HG02571 (cell line): Measurements from ENCODE around the gene PTPRR.
"Not testable (repeated sequence)": the region's sequence is repeated elsewhere in the genome, so short reads cannot be mapped to it uniquely, and the experiment has no call there.

Experiments used
- ATAC-seq: cut with Tn5 transposase; IDR thresholded peaks from one replicate; pipeline ENCODE4 v1.9.1; 2021; ENCODE audit warnings: mild to moderate bottlenecking, moderate library complexity; ENCODE audit not compliant: unreplicated experiment

PTPRR gene

DNA sequence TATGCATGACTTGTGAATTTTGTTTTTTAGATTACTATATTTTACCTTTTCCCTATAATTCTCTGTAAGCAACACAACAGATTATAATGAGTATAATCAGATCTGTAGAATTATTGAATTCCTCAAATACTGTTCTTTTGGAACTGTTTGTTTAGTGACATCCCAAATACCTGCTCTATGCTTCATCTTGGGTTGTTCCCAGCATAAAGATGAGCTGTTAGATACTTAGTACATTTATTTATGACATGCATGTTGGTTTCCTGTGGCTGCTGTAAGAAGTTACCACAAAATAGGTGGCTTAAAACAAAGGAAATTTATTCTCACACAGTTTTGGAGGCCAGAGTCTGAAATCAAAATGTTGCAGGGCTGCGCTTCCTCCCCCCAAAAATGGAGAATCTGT is 78.4 kb downstream of the PTPRR start:
- no peak for ATAC-seq

DNA sequence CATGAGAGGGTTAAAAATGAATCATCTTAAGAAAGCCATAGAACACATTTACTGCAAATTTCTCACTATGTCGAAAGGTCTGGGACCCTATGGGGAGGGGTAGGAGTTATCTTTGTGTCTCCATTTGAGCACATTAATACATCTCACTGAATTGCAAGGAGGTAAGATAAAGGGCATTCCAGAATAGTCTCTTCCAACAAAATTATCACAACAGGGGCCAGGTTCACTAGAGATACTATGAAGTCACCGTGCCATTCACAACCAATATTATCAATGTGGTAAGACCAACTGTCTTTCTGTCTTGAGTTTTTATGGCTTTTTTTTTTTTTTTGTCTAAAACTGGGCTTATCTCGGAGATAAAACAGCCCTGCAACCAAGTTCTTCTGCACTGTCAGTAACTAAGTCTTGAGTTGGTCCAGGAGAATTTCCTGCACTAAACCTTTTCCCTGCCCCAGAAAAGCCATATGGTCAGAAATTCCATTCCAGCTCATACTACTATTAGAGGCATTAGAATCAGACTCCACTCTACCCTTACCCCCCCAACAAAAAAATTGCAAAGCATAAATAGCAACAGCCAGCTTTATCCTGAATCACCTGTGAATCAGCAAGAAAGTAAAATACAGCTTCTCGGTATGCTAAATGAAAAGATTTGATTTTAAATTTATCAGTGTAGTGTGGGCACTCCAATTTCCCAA is 79.7 kb downstream of the PTPRR start:
- ATAC-seq: no peak

DNA sequence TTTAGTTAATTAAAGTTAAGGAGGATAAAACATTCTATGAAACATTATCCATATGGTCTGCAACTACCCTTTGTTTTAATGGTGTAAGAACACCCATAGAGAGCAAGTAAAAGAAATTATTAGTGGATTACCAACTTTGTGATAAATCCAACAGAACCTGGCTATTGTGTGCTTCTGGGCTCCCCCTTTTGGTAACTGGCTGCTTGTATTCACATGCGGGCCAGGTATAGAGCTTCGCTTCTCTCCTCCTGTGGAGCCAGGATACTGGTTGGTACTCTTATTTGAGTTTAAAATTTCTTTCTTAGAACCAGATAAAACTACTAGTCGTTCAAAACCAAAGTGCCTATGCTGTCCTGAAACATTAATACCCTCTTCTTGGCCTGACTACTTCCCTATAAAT is 81.0 kb downstream of the PTPRR start:
- no peak for ATAC-seq

DNA sequence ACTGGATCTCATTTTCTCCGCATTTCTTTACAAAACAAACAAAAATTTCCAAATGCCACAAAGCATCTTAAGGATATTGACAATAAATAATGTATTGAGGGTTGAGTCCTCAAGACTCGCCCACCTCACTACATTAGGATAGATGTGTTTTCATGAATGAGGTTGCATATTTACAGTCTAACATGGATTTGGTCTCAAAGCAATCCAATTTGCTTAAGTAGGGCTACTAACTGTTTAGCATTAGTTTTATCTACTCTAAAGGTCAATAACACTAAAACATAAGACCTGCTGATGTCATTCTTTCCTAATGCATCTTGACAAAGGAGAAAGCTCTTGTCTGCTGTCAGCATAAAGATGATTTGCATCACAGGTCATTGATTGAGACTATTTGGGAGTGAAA is 82.4 kb downstream of the PTPRR start:
- no peak for ATAC-seq

DNA sequence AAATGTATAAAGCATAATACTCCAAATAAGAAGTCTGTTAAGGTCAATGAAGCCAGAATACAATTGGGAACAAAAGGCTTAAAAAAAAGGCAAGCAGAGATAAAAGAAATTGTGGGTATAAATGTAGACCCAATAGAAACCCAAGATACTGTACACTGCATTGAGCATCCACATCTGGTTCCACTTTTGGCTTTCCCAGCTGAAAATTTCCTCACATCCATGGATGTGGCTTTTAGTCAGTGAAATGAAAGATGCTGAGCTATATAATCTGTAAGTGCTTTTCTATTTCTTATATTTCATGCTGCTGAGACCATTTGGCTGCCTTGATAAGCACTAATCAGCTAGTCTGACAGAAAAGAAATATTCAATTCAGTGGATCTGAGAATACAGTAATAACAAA is 83.5 kb downstream of the PTPRR start:
- no peak for ATAC-seq

DNA sequence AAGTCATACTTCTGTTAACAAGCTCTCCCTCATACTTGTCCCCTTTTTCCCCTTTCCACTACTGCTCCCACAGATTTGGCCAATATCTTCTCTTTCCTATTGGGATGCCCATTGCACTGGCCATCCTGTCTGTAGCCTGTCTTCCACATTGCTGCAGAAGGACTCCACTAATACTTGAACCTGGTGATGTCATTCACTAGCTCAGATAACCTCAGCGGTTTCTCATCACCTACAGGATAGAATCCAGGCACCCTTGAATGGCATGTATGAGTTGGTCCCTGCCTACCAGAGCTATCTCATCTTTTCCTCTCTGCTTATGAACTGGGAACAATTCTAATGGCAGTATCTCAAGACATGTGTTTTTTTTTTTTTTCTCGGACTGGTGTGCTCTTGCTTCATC is 84.6 kb downstream of the PTPRR start:
- no peak for ATAC-seq

DNA sequence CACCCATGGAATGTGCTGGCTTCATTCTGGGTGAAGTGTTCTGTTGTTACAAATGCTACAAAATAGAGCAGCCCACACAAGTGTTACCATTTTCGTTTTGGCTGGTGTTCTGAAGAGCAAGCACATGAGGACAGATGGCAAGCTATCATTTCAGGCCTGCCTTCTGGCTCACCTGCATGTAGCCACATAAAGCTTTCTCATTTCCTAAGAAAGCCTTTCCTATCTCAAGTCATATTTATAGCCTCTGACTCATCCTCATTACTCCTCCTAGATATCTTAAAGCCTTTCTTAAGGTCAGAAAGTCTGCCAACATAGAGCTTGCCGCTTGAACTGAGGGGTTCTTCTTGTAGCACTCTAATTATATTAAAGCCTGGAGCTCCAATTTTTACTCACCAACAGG is 89.0 kb downstream of the PTPRR start:
- ATAC-seq: no peak

DNA sequence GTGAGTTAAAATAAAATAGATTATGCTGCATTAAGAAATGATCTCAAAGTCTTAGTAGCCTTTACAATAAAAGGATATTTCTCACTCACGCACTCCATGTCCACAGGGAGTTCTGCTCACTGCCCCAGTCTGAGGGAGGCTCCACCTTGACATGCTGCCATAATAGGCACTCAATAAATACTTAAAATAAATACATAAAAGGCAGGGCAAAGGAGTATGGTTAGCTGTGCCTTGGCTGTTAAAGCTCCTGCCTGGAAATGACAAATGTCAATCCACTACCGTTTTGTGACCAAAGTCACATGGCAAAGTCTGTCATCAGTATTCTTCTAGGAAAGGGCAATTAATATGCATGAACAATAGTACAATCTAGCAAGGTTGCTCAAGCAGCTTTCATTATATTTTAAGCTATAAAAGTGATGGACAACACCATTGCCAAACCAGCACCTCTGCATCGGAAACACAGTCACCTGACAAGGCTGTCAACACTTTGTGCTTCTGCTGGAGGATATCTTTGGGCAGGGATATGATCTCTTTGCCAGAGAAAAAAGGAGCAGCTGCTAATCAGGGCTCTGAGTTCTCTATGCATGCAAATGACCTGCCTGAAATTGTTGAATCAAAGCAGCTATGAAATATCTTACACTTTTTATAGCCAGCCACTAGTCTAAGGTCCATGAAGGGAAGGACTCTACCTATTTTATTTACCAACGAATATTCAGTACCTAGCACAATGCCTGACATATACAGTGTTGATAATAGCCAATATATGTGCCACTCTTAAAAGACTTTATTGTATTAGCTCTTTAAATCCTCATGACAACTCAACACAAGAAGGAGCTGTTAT is 90.1 kb downstream of the PTPRR start:
- ATAC-seq: no peak

DNA sequence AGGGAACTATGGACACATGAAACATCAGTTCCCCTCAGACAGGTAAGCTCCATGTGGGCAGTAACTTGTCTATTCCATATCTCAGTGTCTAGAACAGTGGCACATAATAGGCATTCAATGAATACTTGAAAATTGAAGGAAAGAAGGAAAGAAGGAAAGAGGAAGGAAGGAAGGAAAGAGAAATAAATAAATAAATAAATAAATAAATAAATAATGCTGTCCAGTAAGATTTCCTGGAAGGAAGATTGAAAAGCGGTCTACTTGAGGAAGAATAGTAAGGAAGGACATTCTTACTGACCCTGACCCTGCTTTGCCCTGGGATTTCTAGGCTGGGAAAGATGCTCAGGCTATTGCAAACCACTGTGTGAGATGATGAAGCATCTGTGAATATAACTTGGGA is 91.5 kb downstream of the PTPRR start:
- ATAC-seq: no peak

DNA sequence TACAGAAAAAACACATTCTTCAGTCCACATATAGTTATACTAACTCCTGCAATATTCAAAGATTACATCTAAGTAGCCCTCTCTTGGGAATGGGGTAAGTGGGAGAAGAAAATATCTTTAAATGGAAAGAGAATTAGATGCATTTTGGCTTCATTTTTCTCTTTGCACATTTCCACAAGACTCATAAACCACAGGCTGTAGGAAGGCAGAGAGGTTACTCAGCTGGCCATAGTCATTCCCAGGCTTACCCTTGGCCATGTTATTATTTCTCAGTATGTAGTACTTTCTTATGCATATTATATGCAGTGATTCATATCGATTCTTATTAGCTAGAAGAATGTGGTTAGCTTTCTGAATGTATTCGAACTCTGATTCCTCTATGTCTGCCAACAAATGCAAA is 92.2 kb downstream of the PTPRR start:
- ATAC-seq: no peak

DNA sequence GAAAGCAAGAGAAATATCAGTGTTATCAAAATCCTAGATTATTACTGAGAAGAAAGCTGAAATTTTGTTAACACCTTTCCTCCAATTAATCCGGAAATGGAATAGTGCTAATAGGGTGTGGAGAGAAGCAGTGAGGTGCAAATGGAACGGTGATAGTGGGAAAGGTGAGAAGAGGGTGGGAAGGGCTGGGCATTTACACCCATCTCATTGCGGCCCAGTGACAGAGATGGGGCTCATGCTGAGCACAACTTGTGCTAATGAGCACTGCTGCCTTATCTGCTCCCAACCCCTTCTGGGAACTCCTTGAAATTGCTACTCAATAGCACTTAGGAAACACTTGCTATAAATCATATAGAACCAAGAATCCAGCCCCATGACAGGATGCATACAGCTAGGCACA is 94.4 kb downstream of the PTPRR start:
- ATAC-seq: no peak

DNA sequence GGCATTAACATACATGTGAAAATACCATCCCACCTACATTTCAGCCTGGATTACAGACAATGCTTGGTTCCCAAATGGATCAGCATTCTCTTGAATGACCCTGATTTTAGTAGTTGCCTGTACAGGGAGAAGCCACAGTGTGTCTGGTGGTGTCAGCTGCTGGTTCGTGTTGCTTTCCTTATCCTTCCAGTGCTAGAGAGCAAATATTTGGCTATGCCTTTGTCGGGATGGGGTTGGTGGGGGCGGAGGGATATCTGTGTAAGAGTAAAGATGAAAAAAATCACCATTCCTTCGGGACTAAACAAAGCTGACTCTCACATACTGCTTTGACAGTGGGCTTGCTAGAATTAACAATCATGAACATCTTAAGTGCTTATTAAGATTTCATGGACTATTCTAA is 96.0 kb downstream of the PTPRR start:
- no peak for ATAC-seq

DNA sequence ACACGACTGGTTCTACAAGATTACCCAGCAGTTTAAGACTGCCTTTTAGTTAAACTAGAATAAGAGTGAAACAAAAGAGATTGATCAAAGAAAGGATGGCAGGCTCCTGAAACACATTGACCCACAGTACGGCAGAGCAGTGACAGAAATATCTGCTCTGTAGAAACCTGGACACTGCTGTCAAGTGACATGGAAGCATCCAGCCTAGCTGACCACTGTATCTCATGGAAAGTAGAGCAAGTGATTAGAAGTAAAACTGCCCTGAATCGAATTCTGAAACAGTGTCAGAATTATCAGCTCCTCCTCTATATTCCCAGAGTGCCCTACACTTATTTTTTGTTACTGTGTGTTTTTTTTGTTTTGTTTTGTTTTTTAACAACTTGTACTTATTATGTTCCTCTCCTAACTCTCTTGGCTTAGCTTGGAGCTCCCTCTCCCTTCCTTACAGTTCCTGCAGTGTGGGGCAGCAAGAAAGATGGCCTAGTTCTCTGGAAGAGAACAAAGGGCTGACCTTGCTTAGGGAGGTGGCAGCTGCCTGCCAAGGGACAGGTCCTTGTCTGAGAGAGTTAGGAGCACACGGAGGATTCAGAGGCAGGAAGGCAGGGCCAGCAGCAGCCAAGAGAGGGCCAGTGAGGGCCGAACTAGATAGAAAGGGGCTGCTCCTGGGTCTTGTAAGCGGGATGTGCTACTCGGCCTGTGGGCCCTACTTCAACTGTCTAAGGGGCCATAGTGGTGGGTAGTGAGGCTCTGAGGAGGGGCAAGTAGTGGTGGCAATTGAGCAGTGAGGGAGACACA is 97.2 kb downstream of the PTPRR start:
- no peak for ATAC-seq

DNA sequence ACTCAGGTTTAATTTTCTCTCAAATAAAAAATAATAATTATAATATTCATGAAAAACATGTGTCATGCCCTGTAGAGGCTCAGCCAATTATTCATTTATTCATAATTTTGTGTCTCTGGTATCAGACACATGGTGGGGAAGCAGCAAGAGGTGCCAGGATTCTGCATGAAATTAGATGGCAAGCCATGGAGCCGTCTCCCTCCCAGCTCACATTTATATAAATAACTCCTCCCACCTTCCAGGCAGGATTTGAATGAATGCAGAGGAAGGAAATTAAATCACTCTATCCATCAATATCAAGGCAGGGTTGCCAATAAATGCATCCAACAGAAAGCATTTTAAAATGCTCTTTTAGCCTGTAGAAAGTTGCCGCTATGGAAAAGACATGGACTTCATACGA is 98.1 kb downstream of the PTPRR start:
- ATAC-seq: no peak

DNA sequence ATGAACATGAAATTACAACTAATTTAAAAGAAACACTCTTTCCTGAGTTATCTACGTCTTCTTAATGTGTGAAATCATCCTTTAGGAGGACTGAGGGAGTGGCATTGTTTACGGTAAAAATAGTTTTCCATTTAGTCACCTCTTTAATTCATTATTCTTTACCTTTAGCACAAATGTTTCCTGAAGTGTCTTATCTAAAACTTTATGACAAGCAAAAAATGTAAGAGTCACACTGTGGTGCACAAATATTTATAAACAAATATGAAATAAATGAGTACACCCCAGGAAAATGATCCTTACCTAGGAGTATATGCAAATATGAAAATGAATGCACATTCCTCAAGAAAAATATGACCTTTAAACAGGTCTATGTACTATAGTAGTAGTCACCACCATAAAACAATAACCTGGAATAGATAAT is 104.6 kb downstream of the PTPRR start:
- ATAC-seq: no peak

DNA sequence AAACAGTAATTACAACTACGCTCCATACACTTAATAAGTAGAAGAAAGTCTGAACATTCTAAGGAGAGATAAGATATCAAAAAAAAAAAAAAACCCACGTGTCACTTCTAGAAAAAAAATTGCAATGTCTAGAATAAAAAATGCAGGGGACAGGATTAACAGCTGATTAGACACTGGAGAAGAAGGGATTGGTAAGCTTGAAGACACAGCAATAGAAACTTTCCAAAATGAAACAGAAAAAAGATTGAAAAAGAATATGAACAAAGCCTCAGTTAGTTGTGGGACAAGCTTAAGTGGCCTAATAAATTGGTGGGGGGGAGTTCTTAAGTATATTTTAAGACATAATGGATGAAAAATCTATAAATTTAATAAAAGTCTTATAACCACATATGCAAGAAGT is 105.5 kb downstream of the PTPRR start:
- ATAC-seq: no peak

DNA sequence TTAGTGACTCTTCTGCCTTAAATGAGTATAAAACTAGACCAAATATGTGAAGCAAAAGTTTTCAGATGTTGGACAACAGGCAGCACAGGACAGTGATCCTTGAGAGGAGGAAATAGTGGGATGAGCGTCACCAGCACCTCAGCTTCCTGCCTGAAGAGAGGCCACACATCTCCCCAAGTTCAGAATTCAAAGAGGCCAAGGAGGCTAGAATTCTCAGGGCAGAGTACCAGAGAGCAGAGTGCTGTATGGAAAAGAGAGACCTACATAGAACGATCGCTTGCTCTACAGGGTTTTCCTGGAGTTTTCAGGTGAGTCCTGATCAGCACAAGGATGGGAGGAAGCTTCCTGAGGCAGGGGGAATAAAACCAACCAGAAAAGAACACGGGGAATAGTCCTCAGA is 107.0 kb downstream of the PTPRR start:
- no peak for ATAC-seq

DNA sequence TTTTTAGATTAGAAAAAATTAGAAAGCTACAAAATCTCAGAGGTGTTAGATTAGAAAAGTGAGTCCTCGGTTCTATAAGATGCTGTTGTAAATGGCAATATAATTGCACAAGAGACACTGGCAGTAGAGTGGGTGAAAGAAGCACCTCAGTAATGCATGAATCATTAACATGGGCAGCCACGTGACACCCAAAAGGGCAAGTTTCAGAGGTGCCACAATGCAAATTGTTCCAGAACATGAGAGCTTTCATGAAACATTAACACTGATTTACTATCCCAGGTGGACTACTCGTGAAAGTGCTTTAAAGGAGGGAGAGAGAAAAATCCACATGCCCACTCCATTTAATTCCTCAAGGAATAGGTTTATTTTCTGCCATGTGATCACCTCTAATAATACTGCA is 108.4 kb downstream of the PTPRR start:
- ATAC-seq: no peak

DNA sequence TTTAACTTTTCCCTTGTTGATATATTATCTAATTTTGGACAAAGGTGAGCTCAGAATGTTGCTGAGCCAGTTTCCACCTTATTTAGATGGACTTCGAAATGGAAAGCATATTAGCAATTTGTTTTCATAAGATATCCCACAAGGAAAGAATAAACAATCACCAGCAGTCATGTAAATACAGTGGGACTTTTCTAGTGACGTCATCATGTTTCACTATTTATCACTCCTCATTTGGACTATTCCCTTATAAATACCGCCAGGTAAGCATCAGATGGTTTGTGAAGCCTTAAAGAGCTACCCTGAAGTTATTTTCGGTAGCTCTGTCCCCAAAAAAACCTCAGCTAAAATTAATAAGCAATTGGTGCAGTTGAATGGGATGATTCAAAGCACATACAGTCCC is 110.7 kb downstream of the PTPRR start:
- no peak for ATAC-seq

DNA sequence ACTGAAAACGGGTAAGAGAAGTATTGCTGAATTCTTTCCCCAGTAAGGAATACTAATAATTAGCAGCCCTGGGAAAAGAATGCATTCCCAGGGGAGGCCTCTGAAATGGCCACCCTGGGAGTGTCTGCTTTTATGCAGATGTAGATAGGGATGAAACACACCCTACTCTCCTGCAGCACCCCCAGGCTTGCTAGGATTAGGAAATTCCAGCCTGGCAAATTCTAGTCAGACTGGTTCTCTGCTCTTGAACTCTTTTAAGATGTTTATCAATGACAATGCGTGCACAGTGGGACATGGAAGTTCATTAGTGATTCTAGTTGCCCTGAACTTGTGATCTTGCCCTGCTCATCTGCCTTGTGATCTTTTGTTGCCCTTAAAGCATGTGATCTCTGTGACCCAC is 112.5 kb downstream of the PTPRR start:
- ATAC-seq: not testable (repeated sequence)

DNA sequence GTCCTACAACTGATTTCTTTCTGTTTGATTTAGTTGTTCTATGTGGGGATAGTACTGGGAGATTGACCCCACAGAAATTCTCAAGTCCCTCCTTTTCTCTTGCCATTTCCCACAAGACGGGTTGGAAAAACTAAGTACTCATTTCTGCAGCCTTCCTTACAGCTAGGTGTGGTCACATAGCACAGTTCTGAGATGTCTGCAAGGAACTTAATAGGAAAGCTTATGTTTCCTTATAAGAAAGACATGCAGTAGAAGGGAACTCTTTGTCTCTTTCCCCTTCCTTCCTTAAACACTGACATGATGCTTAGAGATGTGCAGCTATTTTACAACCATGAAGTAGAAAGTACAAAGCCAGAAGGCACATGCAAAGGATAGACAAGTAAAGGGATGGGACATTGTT is 113.7 kb downstream of the PTPRR start:
- no peak for ATAC-seq

DNA sequence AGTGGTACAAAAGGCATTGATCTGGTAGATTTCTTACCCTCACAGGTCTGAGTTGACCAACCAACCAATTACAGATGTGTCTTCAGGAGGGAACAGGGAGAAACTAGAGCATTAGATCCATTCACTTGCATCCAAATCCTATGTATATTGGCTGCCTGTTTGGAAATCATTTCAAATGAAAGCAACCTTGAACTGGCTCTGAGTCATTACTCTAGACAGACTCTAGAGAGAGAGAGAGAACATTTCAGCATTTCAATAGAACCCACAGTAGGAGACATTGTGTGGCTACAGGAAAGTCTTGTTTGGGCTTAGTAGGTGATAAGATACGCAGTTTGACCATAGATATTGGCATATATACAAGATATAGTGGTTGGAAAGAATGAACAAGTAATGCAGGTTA is 114.5 kb downstream of the PTPRR start:
- no peak for ATAC-seq
